H4 (cell line): ENCODE measurements around the gene CREB3. TPM values are rescaled to one million over a fixed set of nuclear protein-coding genes. Genes with fewer than 3 reads are reported as not detected.

ENCODE experiments used
- DNase-seq: peaks from one replicate; pipeline ENCODE4 v3.0.0-alpha.2; 2015; ENCODE audit warnings: low spot score
- total RNA-seq: library from RNA; depleted of rRNA; stranded (reverse); fragments of >200 nt; shearing (Covaris generic); gene quantifications from 2 replicates; pipeline ENCODE4 v1.2.3, GENCODE V29; 2014

CREB3 gene
- total RNA-seq, 1 experiment from 2014 or later: 115 TPM

- no peak for DNase-seq
Measured at GRCh38 chr9:35702696-35703095, 29.8 kb upstream of the CREB3 start.

- no peak for DNase-seq
Measured at GRCh38 chr9:35703906-35704672, 28.4 kb upstream of the CREB3 start.

GRCh38 chr9:35705372-35705771, 27.1 kb upstream of the CREB3 start:
- no peak for DNase-seq

GRCh38 chr9:35705836-35706430, 26.5 kb upstream of the CREB3 start:
- no peak for DNase-seq

GRCh38 chr9:35706951-35707350, 25.5 kb upstream of the CREB3 start:
- DNase-seq: no peak

GRCh38 chr9:35708146-35708545, 24.3 kb upstream of the CREB3 start:
- DNase-seq: no peak

GRCh38 chr9:35710818-35711500, 21.5 kb upstream of the CREB3 start:
- DNase-seq: no peak

GRCh38 chr9:35711501-35712428, 20.7 kb upstream of the CREB3 start:
- no peak for DNase-seq

- no peak for DNase-seq
Measured at GRCh38 chr9:35712762-35713400, 19.6 kb upstream of the CREB3 start.

- DNase-seq: no peak
Measured at GRCh38 chr9:35713578-35713977, 18.9 kb upstream of the CREB3 start.

GRCh38 chr9:35714123-35714522, 18.3 kb upstream of the CREB3 start:
- no peak for DNase-seq

- no peak for DNase-seq
Measured at GRCh38 chr9:35714579-35715252, 17.8 kb upstream of the CREB3 start.

GRCh38 chr9:35716230-35716629, 16.2 kb upstream of the CREB3 start:
- no peak for DNase-seq

- DNase-seq: no peak
Measured at GRCh38 chr9:35717132-35717870, 15.2 kb upstream of the CREB3 start.

GRCh38 chr9:35718721-35719511, 13.6 kb upstream of the CREB3 start:
- DNase-seq: no peak

- no peak for DNase-seq
Measured at GRCh38 chr9:35719546-35719945, 12.9 kb upstream of the CREB3 start.

- DNase-seq: no peak
Measured at GRCh38 chr9:35723426-35723825, 9.0 kb upstream of the CREB3 start.

GRCh38 chr9:35723908-35724307, 8.6 kb upstream of the CREB3 start:
- no peak for DNase-seq

GRCh38 chr9:35725362-35725761, 7.1 kb upstream of the CREB3 start:
- no peak for DNase-seq
